HepG2 (cell line): ENCODE results near the gene SEMA3F. TPM values are rescaled to one million over a fixed set of nuclear protein-coding genes. Genes with fewer than 3 reads are reported as not detected.
A peak's percentile ranks its signal among the peaks of the same experiment; 100 is the strongest.

Source experiments
- DDIT3 ChIP-seq: sonication (generic); formaldehyde crosslinking; IDR thresholded peaks from 2 replicates; pipeline ENCODE4 v1.4.0; 2020; ENCODE audit warnings: mild to moderate bottlenecking, missing genetic modification reagents
- DMTF1 ChIP-seq: sonication (generic); formaldehyde crosslinking; IDR thresholded peaks from 2 replicates; pipeline ENCODE4 v1.4.0; 2020; ENCODE audit warnings: mild to moderate bottlenecking, missing genetic modification reagents
- DZIP1 ChIP-seq: sonication (generic); formaldehyde crosslinking; IDR thresholded peaks from 2 replicates; pipeline ENCODE4 v1.5.0; 2020; ENCODE audit warnings: mild to moderate bottlenecking, missing genetic modification reagents
- EP300 ChIP-seq, 3 experiments: sonication (generic) in 1 of 3; formaldehyde crosslinking in 1 of 3; IDR thresholded peaks; 2 replicates each; pipeline versions ENCODE4 v1.5.1 to v1.6.1; 2011 to 2020; ENCODE audit warnings: low read depth in 2 of 3, low read length in 2 of 3, borderline replicate concordance in 1 of 3, improper control_type of control experiment in 1 of 3, mild to moderate bottlenecking in 1 of 3, missing genetic modification reagents in 1 of 3, moderate library complexity in 1 of 3
- FOXK1 ChIP-seq: sonication (generic); formaldehyde crosslinking; IDR thresholded peaks from 2 replicates; pipeline ENCODE4 v1.4.0; 2020; ENCODE audit warnings: low read depth, missing genetic modification reagents, borderline replicate concordance
- KAT8 ChIP-seq: IDR thresholded peaks from 2 replicates; pipeline ENCODE4 v1.6.1; 2016; ENCODE audit warnings: missing genetic modification reagents, missing compliant biosample characterization
- NR0B2 ChIP-seq: sonication (generic); formaldehyde crosslinking; IDR thresholded peaks from 2 replicates; pipeline ENCODE4 v1.4.0; 2020; ENCODE audit warnings: mild to moderate bottlenecking, missing genetic modification reagents
- REL ChIP-seq: sonication (generic); formaldehyde crosslinking; conservative IDR thresholded peaks from 2 replicates; pipeline ENCODE4 v1.8.0; 2022; ENCODE audit warnings: mild to moderate bottlenecking, missing genetic modification reagents, moderate library complexity
- SAFB2 ChIP-seq: sonication (generic); formaldehyde crosslinking; IDR thresholded peaks from 2 replicates; pipeline ENCODE4 v1.5.1; 2020; ENCODE audit warnings: missing genetic modification reagents, low read depth, mild to moderate bottlenecking, borderline replicate concordance
- SALL2 ChIP-seq: sonication (generic); formaldehyde crosslinking; IDR thresholded peaks from 2 replicates; pipeline ENCODE4 v1.8.1; 2023; ENCODE audit warnings: mild to moderate bottlenecking, missing genetic modification reagents, inconsistent platforms
- SOX13 ChIP-seq, 3 experiments: fragments of 450-650 bp in 1 of 3; sonication (generic) in 1 of 3; formaldehyde crosslinking in 1 of 3; IDR thresholded peaks in 2 of 3; conservative IDR thresholded peaks in 1 of 3; 2 replicates each; pipeline versions ENCODE4 v1.5.0 to v1.6.1; 2016 to 2020; ENCODE audit warnings: antibody characterized with exemption in 1 of 3, mild to moderate bottlenecking in 1 of 3, missing compliant biosample characterization in 1 of 3, missing genetic modification reagents in 1 of 3, moderate library complexity in 1 of 3
- SRSF4 ChIP-seq: fragments of 200-400 bp; formaldehyde crosslinking; IDR thresholded peaks from one replicate; pipeline ENCODE4 v1.6.1; 2018; ENCODE audit warnings: mild to moderate bottlenecking, low read depth, low read length, moderate library complexity; ENCODE audit not compliant: poor library complexity, severe bottlenecking
- TBP ChIP-seq: sonication (generic); formaldehyde crosslinking; IDR thresholded peaks from 2 replicates; pipeline ENCODE4 v1.5.0; 2020; ENCODE audit warnings: missing genetic modification reagents
- TGIF2 ChIP-seq: IDR thresholded peaks from 2 replicates; pipeline ENCODE4 v1.6.1; 2016; ENCODE audit warnings: control low read depth, missing compliant biosample characterization
- U2AF2 ChIP-seq: fragments of 200-400 bp; formaldehyde crosslinking; IDR thresholded peaks from 2 replicates; pipeline ENCODE4 v1.6.1; 2017; ENCODE audit warnings: low read depth, mild to moderate bottlenecking, low read length
- ZNF232 ChIP-seq: sonication (generic); formaldehyde crosslinking; IDR thresholded peaks from 2 replicates; pipeline ENCODE4 v1.4.0; 2020; ENCODE audit warnings: missing genetic modification reagents, borderline replicate concordance
- ZNF317 ChIP-seq: sonication (generic); formaldehyde crosslinking; IDR thresholded peaks from 2 replicates; pipeline ENCODE4 v1.5.0; 2020; ENCODE audit warnings: mild to moderate bottlenecking, missing genetic modification reagents
- ZSCAN9 ChIP-seq: IDR thresholded peaks from 2 replicates; pipeline ENCODE4 v1.6.1; 2016; ENCODE audit warnings: borderline replicate concordance
- polyA plus RNA-seq, 8 experiments: library from polyadenylated mRNA; depleted of rRNA in 3 of 8; stranded (reverse) in 7 of 8; unstranded in 1 of 8; fragments of >200 nt; fragmentation: Illumina TruSeq in 4 of 8; extraction: Trizol in 4 of 8; gene quantifications; 2 replicates each; pipeline versions ENCODE4 v1.2.1 to v1.2.3, GENCODE V29; 2011 to 2016; ENCODE audit warnings: low read depth in 4 of 8, missing spikeins in 1 of 8, mixed read lengths in 1 of 8; ENCODE audit not compliant: insufficient read depth in 1 of 8
- total RNA-seq, 5 experiments: library from RNA; depleted of rRNA; stranded (reverse); fragments of >200 nt; fragmentation: Illumina TruSeq; extraction: Trizol; gene quantifications; 2 replicates each; pipeline ENCODE4 v1.2.3, GENCODE V29; 2016; ENCODE audit warnings: low read depth in 1 of 5
- TF ChIP-seq, protein P1 (sequence below): sonication (generic); formaldehyde crosslinking; IDR thresholded peaks from 2 replicates; pipeline ENCODE4 v1.8.1; 2023; ENCODE audit warnings: missing genetic modification reagents, inconsistent platforms, borderline replicate concordance
- TF ChIP-seq, protein P2 (sequence below): sonication (generic); formaldehyde crosslinking; conservative IDR thresholded peaks from 2 replicates; pipeline ENCODE4 v1.4.0; 2020; ENCODE audit warnings: missing genetic modification reagents

The SEMA3F gene
- total and polyA plus RNA-seq, 2 of the 13 experiments (the other 11 are each of a cell fraction or from before 2014, with no cell fraction given), result 7.6 to 17.2 TPM

- TF ChIP-seq KAT8, result peak; percentile 12
- TF ChIP-seq REL, result no peak
- TF ChIP-seq SALL2, result no peak
- TF ChIP-seq SOX13 (IDR thresholded peaks at IDR 0.05), result 0 out of 2 replicates have a peak, but pooled peaks have one; percentile 7
- TF ChIP-seq SOX13 (CRISPR knock-in tag; conservative IDR thresholded peaks at IDR 0.05 in 1 of 2, IDR thresholded peaks at IDR 0.05 in 1 of 2), result no peak
- 0 out of 2 replicates have a peak, but pooled peaks have one; percentile 3 for TF ChIP-seq ZNF317 (CRISPR knock-in tag)
- no peak for TF ChIP-seq TGIF2 (CRISPR knock-in tag)
- no peak for TF ChIP-seq NR0B2 (CRISPR knock-in tag)
- TF ChIP-seq DMTF1, result no peak
- no peak for TF ChIP-seq EP300 (IDR thresholded peaks at IDR 0.05; ENCODE audit: low read depth in 2 of 2, low read length in 2 of 2)
- 0 out of 2 replicates have a peak, but pooled peaks have one; percentile 1 for TF ChIP-seq EP300 (CRISPR knock-in tag; IDR thresholded peaks at IDR 0.05; ENCODE audit: borderline replicate concordance)
- no peak for TF ChIP-seq SAFB2
- no peak for TF ChIP-seq FOXK1 (CRISPR knock-in tag)
- TF ChIP-seq, protein P1, sequence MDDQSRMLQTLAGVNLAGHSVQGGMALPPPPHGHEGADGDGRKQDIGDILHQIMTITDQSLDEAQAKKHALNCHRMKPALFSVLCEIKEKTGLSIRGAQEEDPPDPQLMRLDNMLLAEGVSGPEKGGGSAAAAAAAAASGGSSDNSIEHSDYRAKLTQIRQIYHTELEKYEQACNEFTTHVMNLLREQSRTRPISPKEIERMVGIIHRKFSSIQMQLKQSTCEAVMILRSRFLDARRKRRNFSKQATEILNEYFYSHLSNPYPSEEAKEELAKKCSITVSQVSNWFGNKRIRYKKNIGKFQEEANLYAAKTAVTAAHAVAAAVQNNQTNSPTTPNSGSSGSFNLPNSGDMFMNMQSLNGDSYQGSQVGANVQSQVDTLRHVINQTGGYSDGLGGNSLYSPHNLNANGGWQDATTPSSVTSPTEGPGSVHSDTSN (CRISPR knock-in tag), result no peak
- TF ChIP-seq ZSCAN9 (CRISPR knock-in tag), result no peak
- TF ChIP-seq TBP (CRISPR knock-in tag), result no peak
- TF ChIP-seq ZNF232 (CRISPR knock-in tag), result no peak
- no peak for TF ChIP-seq U2AF2
- TF ChIP-seq, protein P2, sequence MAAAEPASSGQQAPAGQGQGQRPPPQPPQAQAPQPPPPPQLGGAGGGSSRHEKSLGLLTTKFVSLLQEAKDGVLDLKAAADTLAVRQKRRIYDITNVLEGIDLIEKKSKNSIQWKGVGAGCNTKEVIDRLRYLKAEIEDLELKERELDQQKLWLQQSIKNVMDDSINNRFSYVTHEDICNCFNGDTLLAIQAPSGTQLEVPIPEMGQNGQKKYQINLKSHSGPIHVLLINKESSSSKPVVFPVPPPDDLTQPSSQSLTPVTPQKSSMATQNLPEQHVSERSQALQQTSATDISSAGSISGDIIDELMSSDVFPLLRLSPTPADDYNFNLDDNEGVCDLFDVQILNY (CRISPR knock-in tag), result no peak
- 0 out of 2 replicates have a peak, but pooled peaks have one; percentile 45 for TF ChIP-seq DZIP1 (CRISPR knock-in tag)
- no peak for TF ChIP-seq SRSF4
- no peak; the same call in 1 of the 2 replicates for TF ChIP-seq DDIT3
Observed at GRCh38 chr3:50196253-50196801, 41.2 kb downstream of the SEMA3F start (continued).
